ENCODE results near the gene ART3. TPM values are rescaled to one million over a fixed set of nuclear protein-coding genes. Genes with fewer than 3 reads are reported as not detected.

ART3 gene
- total RNA-seq, 2 experiments from 2014 or later: not detected

- no peak overlapping the region for H3K27ac Mint-ChIP-seq
- DNase-seq: peak; percentile 7
- intact Hi-C loops (cut with micrococcal nuclease): loop anchor here (10.0 kb wide), 1 partner anchor 165 kb away; no protein-coding TSS in a partner anchor
- peaks cover 32% of the 10 kb centered on the region for H3K27me3 Mint-ChIP-seq
- H3K4me1 Mint-ChIP-seq (ENCODE audit: low read depth): peaks cover 55% of the 10 kb centered on the region
- H3K36me3 Mint-ChIP-seq (ENCODE audit: low read depth): no peaks in the 10 kb centered on the region
- TF ChIP-seq CTCF (IDR thresholded peaks at IDR 0.05): no peak
- ATAC-seq: peak; percentile 60
- CTCF ChIA-PET: interaction anchor here (2.4 kb wide), 1 partner anchor 64 kb away, joined by 23 read pairs; no protein-coding TSS in a partner anchor
- H3K9me3 Mint-ChIP-seq: no peaks in the 10 kb centered on the region
- no peak overlapping the region for H3K4me3 Mint-ChIP-seq
- POLR2A ChIA-PET: interaction anchor here (0.7 kb wide), 1 partner anchor 606 kb away, joined by 3 read pairs; no protein-coding TSS in a partner anchor
Measured at GRCh38 chr4:76059750-76060149, 14.8 kb upstream of the ART3 start.

GRCh38 chr4:76060506-76060905, 14.0 kb upstream of the ART3 start:
- ChIA-PET POLR2A (no interaction called here), CTCF (interaction anchor here (5.1 kb wide), 1 partner anchor 64 kb away, joined by 62 read pairs; no protein-coding TSS in a partner anchor)
- no peak for TF ChIP-seq CTCF (IDR thresholded peaks at IDR 0.05)
- H3K27ac Mint-ChIP-seq: no peak overlapping the region
- no peaks in the 10 kb centered on the region for H3K36me3 Mint-ChIP-seq (ENCODE audit: low read depth)
- peaks cover 48% of the 10 kb centered on the region for H3K4me1 Mint-ChIP-seq (ENCODE audit: low read depth)
- peaks cover 28% of the 10 kb centered on the region for H3K27me3 Mint-ChIP-seq
- H3K4me3 Mint-ChIP-seq: no peak overlapping the region
- H3K9me3 Mint-ChIP-seq: no peaks in the 10 kb centered on the region
- no peak for DNase-seq
- no peak for ATAC-seq
- intact Hi-C loops (cut with micrococcal nuclease): loop anchor here (10.0 kb wide), 1 partner anchor 166 kb away; no protein-coding TSS in a partner anchor

- POLR2A ChIA-PET: interaction anchor here (0.7 to 0.9 kb wide), 3 partner anchors 65 to 628 kb away, joined by 3 to 4 read pairs (median 3); no protein-coding TSS in a partner anchor
Measured at GRCh38 chr4:76061421-76061820, 13.1 kb upstream of the ART3 start.

GRCh38 chr4:76061982-76062381, 12.5 kb upstream of the ART3 start:
- ChIA-PET POLR2A (interaction anchor here (0.7 to 0.9 kb wide), 3 partner anchors 66 to 627 kb away, joined by 3 to 4 read pairs (median 3); no protein-coding TSS in a partner anchor), CTCF (interaction anchor here (1.5 to 5.1 kb wide), 2 partner anchors 66 to 166 kb away, joined by 4 to 62 read pairs; no protein-coding TSS in a partner anchor)
- Mint-ChIP-seq H3K4me3 (no peak overlapping the region), H3K4me1 (ENCODE audit: low read depth) (peaks cover 42% of the 10 kb centered on the region), H3K27me3 (peaks cover 19% of the 10 kb centered on the region), H3K36me3 (ENCODE audit: low read depth) (no peaks in the 10 kb centered on the region), H3K27ac (no peak overlapping the region), H3K9me3 (no peaks in the 10 kb centered on the region)
- no peak for ATAC-seq
- no peak for DNase-seq
- intact Hi-C loops (cut with micrococcal nuclease): loop anchor here (10.0 kb wide), 1 partner anchor 167 kb away; no protein-coding TSS in a partner anchor
- no peak for TF ChIP-seq CTCF (IDR thresholded peaks at IDR 0.05)

More at GRCh38 chr4:76061421-76061820, 13.1 kb upstream of the ART3 start:
- Mint-ChIP-seq H3K27ac (no peak overlapping the region), H3K4me1 (ENCODE audit: low read depth) (peaks cover 42% of the 10 kb centered on the region), H3K9me3 (no peaks in the 10 kb centered on the region), H3K27me3 (peaks cover 21% of the 10 kb centered on the region), H3K4me3 (no peak overlapping the region), H3K36me3 (ENCODE audit: low read depth) (no peaks in the 10 kb centered on the region)
- CTCF ChIA-PET: interaction anchor here (1.5 to 5.1 kb wide), 2 partner anchors 65 to 166 kb away, joined by 4 to 62 read pairs; no protein-coding TSS in a partner anchor
- no peak for TF ChIP-seq CTCF (IDR thresholded peaks at IDR 0.05)
- intact Hi-C loops (cut with micrococcal nuclease): loop anchor here (10.0 kb wide), 1 partner anchor 167 kb away; no protein-coding TSS in a partner anchor
- ATAC-seq (no peak), DNase-seq (no peak)

- no peak for ATAC-seq
- intact Hi-C loops (cut with micrococcal nuclease): loop anchor here (10.0 kb wide), 1 partner anchor 172 kb away; no protein-coding TSS in a partner anchor
- peaks cover 5% of the 10 kb centered on the region for H3K4me1 Mint-ChIP-seq (ENCODE audit: low read depth)
- H3K36me3 Mint-ChIP-seq (ENCODE audit: low read depth): no peaks in the 10 kb centered on the region
- TF ChIP-seq CTCF (IDR thresholded peaks at IDR 0.05): no peak
- CTCF ChIA-PET: interaction anchor here (0.7 to 2.2 kb wide), 11 partner anchors 8 to 169 kb away, joined by 3 to 51 read pairs (median 5); no protein-coding TSS in a partner anchor
- no peaks in the 10 kb centered on the region for H3K9me3 Mint-ChIP-seq
- no peak for DNase-seq
- peaks cover 7% of the 10 kb centered on the region for H3K27me3 Mint-ChIP-seq
- H3K27ac Mint-ChIP-seq: no peak overlapping the region
- POLR2A ChIA-PET: interaction anchor here (0.8 kb wide), 1 partner anchor 8 kb away, joined by 3 read pairs; the partner anchor contains the start of gene ART3
- no peak overlapping the region for H3K4me3 Mint-ChIP-seq
Measured at GRCh38 chr4:76066546-76066945, 8.0 kb upstream of the ART3 start.

Data from activated CD8-positive, alpha-beta T cell treated with anti-CD3 and anti-CD28 coated beads for 36 hours (primary cell).